GM18505 (cell line): ENCODE data around the gene DYNLRB1.
"Not testable (repeated sequence)": the region's sequence is repeated elsewhere in the genome, so short reads cannot be mapped to it uniquely, and the experiment has no call there.

Source experiments
- ATAC-seq: cut with Tn5 transposase; IDR thresholded peaks from one replicate; pipeline ENCODE4 v1.9.1; 2021; ENCODE audit not compliant: unreplicated experiment
- POLR2A ChIP-seq: IDR thresholded peaks from 4 replicates; pipeline ENCODE4 v1.6.1; 2011; ENCODE audit warnings: borderline replicate concordance; ENCODE audit not compliant: insufficient read depth, insufficient read length; ENCODE audit errors: extremely low read depth

Gene DYNLRB1

GRCh38 chr20:34516247-34517113 lies at the start of gene DYNLRB1:
TSS of gene DYNLRB1 (plus strand) at chr20:34516422. CDS start at chr20:34516459, 37 bp downstream.
- peak; percentile 79 for TF ChIP-seq POLR2A
- peak; percentile 58 for ATAC-seq

DNA sequence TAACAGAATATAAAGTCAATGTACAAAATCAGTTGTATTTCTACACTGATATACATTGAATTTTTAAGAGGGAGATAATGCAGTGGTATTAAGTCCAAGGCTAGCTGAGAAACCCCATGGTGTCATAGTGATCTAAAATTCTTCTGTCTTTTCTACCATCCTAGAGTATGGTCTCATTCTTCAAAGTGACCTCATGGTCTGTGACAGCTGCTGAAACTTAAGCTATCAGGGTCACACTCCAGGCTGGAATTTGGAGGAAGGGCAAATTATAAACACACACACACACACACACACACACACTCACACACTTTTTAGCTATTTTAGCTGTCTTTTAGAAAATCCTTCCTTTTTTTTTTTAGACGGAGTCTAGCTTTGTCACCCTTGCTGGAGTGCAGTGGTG lies 47.3 kb upstream of the DYNLRB1 start:
- no peak for TF ChIP-seq POLR2A
- ATAC-seq, result no peak

- no peak for TF ChIP-seq POLR2A
- no peak for ATAC-seq
Measured at GRCh38 chr20:34472246-34472925, 43.8 kb upstream of the DYNLRB1 start.

DNA sequence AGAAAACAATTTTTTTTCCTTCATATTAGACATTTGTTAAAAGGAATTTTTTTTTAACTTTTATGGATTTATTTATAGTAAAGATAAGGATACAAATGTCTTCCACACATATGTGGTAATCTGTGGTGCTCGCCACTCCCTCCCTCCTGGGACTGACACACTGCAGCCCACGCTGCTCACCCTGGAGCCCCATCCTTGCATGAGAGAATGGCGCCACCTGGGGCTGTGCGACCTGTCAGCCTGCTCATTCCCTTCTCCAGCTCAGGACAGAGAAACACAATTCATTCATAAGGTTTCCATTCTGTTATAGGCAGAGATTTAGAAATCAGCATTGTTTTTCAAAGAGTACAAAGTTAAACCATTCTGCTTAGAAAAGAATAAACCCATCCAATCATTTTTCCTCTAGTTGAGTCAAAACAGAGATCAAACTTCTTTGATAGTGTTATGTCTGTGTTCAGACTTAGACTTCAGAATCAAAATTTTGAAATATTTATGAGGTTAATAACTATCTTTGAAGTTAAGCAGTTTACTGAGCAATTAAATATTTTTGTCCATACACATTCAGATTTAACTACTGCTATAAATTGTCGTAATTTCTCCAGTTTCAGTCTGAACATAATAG lies 42.8 kb upstream of the DYNLRB1 start:
- ATAC-seq, result no peak
- TF ChIP-seq POLR2A, result no peak

DNA sequence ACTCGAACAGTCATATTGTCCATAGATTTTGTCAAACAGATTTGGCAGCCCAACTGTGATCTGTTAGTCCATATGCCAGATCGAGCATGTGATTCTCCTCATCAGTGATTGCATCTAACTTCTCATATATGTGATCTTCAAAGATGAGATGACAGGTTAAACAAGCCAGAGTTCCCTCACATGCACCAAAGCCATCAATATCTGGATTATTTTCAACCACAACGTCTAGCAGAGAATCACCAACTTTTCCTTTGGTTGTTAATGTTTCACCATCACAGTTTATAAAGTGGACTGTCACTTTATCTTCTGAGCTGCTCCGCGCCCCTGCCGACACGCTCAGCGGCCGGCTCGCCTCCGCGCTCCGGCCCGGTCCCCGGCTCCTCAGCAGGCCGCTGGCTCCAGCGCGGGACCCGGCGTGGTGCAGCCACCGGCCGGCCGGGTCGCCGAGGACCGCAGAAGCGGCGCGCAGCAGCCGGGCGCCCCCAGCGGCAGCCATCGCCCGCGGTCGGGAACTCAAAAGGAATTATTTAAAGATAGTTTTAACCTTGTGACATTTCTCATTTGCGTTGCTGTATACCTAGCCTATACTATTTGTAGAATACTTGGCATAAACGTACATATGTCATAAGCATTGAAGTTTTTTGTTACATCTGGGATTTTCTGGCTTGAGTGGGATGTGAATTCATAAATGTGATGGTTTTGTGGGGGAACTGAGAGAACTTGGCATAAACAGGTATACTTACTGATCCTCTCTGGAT lies 40.1 kb upstream of the DYNLRB1 start:
- no peak for TF ChIP-seq POLR2A
- ATAC-seq, result no peak

DNA sequence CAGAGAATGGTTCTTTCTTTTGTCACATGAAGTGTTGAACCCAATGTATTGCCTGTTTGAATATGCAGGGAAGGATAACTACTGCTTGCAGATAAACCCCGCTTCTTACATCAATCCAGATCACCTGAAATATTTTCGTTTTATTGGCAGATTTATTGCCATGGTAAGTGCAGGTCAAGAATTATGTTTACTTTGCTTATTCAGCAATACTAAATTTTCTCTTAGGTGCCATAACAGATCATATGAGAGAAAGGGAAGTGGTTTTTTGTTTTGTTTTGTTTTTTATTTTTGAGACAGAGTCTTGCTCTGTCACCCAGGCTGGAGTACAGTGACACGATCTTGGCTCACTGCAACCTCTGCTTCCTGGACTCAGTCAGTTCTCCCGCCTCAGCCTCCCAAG lies 36.6 kb upstream of the DYNLRB1 start:
- TF ChIP-seq POLR2A, result no peak
- no peak for ATAC-seq

DNA sequence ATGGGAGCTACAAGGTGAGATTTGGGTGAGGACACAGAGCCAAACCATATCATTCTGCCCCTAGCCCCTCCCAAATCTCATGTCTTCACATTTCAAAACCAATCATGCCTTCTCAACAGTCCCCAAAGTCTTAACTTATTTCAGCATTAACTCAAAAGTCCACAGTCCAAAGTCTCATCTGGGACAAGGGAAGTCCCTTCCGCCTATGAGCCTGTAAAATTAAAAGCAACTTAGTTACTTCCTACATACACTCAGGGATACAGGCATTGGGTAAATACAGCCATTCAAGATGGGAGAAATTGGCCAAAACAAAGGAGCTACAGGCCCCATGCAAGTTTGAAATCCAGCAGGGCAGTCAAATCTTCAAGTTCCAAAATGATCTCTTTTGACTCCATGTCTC lies 34.1 kb upstream of the DYNLRB1 start:
- ATAC-seq, result not testable (repeated sequence)

DNA sequence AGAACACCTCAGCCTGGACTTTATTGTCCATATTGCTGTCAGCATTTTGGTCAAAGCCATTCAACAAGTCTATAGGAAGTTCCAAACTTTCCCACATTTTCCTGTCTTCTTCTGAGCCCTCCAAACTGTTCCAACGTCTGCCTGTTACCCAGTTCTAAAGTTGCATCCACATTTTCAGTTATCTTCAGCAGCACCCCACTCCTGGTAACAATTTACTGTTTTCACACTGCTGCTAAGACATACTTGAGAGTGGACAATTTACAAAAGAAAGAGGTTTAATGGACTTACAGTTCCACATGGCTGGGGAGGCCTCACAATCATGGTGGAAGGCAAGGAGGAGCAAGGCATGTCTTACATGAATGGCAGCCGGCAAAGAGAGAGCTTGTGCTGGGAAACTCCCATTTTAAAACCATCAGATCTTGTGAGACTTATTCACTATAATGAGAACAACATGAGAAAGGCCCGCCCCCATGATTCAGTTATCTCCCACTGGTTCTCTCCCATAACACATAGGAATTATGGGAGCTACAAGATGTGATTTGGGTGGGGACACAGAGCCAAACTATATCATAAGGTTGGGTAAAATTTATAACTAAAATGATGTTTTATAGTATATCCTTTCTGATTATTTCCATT lies 32.5 kb upstream of the DYNLRB1 start:
- not testable (repeated sequence) for ATAC-seq

DNA sequence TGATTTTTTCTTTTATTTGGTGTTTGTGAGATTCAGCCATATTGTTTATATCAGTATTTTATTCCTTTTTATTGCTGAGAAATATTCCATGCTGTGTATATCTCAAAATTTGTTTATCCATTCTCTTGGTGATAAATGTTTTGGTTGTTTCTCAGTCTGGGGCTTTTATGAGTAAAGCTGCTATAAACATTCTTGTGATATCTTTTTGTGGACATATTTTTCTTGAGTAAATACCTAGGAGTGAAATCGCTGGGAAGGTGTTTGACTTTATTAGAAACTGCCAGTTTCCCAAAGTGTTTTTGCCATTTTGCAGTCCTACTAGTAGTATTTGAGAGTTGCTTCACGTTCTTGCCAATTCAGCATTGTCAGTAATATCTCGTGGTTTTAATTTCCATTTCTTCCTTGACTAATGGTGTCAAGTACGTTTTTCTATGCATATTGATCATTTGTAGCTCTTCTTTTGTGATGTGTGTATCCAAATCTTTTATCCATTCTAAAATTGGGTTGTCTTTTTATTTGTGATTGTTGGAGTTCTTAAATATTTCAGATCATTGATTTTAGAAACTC lies 31.1 kb upstream of the DYNLRB1 start:
- no peak for TF ChIP-seq POLR2A
- ATAC-seq, result no peak

GRCh38 chr20:34491226-34491931 lies 24.8 kb upstream of the DYNLRB1 start:
- no peak for TF ChIP-seq POLR2A
- ATAC-seq, result no peak

DNA sequence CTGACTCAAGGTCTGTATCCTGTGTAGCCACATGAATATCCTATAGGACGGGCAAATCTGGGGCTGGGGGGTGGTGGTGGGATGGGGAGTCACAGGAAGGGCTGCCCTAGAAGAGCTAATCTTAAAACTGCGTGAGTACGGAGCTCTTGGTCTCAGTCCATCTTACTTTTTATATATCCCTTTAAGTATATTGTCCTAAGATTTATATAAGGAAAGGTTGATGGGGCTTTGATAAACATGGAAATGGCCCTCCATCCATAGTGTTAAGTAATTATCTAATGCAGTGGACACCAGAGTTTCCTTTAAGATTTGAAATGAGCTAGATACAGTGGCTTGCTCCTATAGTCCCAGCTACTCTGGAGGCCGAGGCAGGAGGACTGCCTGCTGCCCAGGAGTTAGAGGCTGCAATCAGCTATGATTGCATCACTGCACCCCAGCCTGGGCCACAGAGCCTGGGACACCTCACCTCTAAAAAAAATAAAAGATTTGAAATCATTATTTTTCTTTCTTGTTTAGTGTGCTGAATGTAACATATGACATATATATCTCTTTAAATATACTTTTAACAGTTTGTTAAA lies 24.2 kb upstream of the DYNLRB1 start:
- ATAC-seq, result no peak
- TF ChIP-seq POLR2A, result no peak

- no peak for ATAC-seq
- no peak for TF ChIP-seq POLR2A
Measured at GRCh38 chr20:34493646-34494045, 22.6 kb upstream of the DYNLRB1 start.
